Measurements from ENCODE around the gene ADCYAP1R1.

Gene ADCYAP1R1

GRCh38 chr7:31106303-31107105 is 54.4 kb downstream of the ADCYAP1R1 start:
- DNase-seq (ENCODE audit: low read depth), result no peak

- DNase-seq (ENCODE audit: low read depth), result no peak
These were observed 55.3 kb downstream of the ADCYAP1R1 start for GRCh38 chr7:31107106-31108090.

GRCh38 chr7:31108097-31108657 is 56.1 kb downstream of the ADCYAP1R1 start:
- DNase-seq (ENCODE audit: low read depth), result no peak

- DNase-seq (ENCODE audit: low read depth), result no peak
These were observed 57.6 kb downstream of the ADCYAP1R1 start for GRCh38 chr7:31109751-31110150.

GRCh38 chr7:31110331-31111108 is 58.4 kb downstream of the ADCYAP1R1 start:
- DNase-seq (ENCODE audit: low read depth), result no peak

GRCh38 chr7:31111109-31111451 is 59.0 kb downstream of the ADCYAP1R1 start:
- no peak for DNase-seq (ENCODE audit: low read depth)

- DNase-seq (ENCODE audit: low read depth), result no peak
These were observed 61.6 kb downstream of the ADCYAP1R1 start for GRCh38 chr7:31113660-31114059.

GRCh38 chr7:31114593-31115343 is 62.7 kb downstream of the ADCYAP1R1 start:
- DNase-seq (ENCODE audit: low read depth), result no peak

GRCh38 chr7:31116615-31117014 is 64.5 kb downstream of the ADCYAP1R1 start:
- no peak for DNase-seq (ENCODE audit: low read depth)

- no peak for DNase-seq (ENCODE audit: low read depth)
These were observed 67.1 kb downstream of the ADCYAP1R1 start for GRCh38 chr7:31119249-31119648.

- DNase-seq (ENCODE audit: low read depth), result no peak
These were observed 68.8 kb downstream of the ADCYAP1R1 start for GRCh38 chr7:31120800-31121513.

- DNase-seq (ENCODE audit: low read depth), result no peak
These were observed 69.5 kb downstream of the ADCYAP1R1 start for GRCh38 chr7:31121601-31122000.

GRCh38 chr7:31122649-31123058 is 70.5 kb downstream of the ADCYAP1R1 start:
- peak; percentile 9 for DNase-seq (ENCODE audit: low read depth)

GRCh38 chr7:31123321-31123720 is 71.2 kb downstream of the ADCYAP1R1 start:
- no peak for DNase-seq (ENCODE audit: low read depth)

GRCh38 chr7:31123726-31124125 is 71.6 kb downstream of the ADCYAP1R1 start:
- no peak for DNase-seq (ENCODE audit: low read depth)

GRCh38 chr7:31125171-31125570 is 73.1 kb downstream of the ADCYAP1R1 start:
- DNase-seq (ENCODE audit: low read depth), result no peak

GRCh38 chr7:31126976-31127375 is 74.9 kb downstream of the ADCYAP1R1 start:
- no peak for DNase-seq (ENCODE audit: low read depth)

GRCh38 chr7:31129067-31129466 is 77.0 kb downstream of the ADCYAP1R1 start:
- no peak for DNase-seq (ENCODE audit: low read depth)

GRCh38 chr7:31133497-31133896 is 81.4 kb downstream of the ADCYAP1R1 start:
- no peak for DNase-seq (ENCODE audit: low read depth)
